ELR (cell line): ENCODE measurements around the gene ST14.

Source experiments
- DNase-seq: peaks from one replicate; pipeline ENCODE4 v3.0.0-alpha.2; 2015; ENCODE audit warnings: low read depth

The ST14 gene

GRCh38 chr11:130159657-130160497 is at the start of gene ST14:
ST14 (plus strand) TSS chr11:130159782; CDS start chr11:130159980, 198 bp downstream.
- no peak for DNase-seq

DNA sequence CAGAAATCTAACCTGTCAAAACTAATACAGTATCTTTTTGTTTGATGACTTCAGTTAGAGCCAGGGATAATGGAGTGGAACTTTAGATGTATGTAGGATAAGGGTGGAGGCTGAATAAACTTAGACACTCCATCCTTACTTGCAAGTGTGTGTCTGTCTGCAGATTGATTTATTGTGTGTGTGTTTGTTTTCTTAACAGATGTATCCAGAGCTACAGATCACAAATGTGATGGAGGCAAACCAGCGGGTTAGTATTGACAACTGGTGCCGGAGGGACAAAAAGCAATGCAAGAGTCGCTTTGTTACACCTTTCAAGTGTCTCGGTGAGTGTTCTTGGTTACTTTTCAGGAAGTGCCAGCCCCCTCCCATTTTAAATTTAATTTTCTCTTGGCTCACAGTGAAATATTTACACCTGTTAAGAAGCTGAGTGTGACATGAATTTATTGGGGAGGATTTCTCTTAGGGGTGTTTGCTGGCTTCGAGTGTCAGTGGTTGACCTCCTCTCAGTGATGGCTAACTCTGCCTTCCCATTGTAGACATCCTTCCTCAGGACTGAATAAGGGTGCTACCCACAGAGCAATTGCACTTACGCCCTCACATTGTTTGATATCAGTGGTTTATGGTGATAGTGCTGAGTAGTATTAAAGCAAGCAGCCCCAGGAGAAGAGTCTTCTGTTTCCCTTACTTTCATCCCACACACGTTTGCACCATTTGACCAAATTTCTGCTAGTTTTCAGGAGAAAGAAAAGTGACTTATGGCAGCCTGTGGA is 49.1 kb upstream of the ST14 start:
- no peak for DNase-seq

DNA sequence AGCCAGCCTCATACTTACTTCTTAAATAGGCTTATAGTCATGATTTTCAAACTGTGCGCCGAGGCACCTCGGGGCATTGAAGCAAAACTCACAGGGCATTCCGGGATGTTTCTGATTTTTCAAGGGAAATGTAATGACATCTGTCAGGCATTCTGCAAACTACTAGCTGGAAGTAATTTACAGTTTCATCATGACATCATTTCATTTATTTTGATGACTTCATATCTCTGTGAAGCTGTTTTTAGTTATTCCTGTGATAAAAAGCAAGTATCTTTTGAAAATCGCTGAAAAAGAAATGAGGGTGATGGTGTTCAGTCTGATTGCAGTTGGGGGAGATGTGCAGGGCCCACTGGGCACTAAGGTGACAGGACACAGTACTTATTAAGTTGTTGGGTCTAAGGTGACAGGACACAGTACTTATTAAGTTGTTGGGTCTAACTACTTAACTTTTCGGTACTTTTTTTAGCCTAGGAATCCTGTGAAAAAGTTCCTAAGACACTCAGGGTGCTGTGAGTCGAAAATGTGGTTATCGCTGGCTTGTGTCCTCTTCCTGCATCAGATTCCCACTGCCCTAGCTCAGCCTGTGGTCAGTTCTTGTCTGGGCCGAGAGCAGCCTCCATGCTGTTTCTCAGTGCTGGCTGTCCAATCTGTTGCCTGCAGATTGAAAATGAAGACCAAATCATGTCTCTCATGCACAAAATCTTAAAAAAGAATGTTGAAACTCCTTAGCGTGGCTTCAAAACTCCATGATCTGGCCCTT is 47.3 kb upstream of the ST14 start:
- no peak for DNase-seq

DNA sequence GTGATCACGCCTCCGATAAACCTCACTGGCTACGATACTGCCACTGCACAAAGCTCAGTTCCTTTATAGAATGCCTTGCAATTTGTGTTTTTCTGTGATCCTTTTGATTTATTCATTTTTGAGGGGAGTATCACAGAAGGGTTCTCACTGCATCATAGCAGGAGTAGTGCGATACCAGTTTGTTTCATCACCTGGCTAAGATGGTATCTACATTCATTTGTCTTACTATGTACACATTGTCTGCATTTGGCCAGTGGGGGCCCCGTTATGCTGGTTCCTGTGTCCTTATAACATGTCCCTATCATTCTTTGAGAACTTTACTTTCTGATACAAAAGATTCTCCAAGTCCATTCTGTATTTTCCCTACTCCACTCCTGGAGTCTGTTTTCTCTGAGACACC is 45.3 kb upstream of the ST14 start:
- DNase-seq, result no peak

DNA sequence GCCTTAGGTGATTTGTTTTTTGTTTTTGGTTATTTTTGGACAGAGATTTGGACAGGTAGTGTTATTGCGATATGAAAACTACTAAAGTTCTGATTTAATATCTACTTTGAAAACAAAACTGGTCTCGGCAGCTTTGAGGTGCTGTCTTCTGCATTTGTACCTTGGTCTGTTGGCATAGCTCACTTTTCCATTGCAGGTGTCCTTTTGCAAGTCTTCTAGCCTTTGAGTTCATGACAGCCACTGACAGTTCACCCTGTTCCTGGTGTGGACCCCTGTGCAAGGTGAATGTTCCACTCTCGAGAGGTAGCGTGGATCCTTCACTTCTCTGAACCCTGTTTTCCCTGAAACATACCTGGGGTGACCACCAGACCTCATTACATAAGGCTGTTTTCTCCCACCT is 44.9 kb upstream of the ST14 start:
- DNase-seq, result no peak

DNA sequence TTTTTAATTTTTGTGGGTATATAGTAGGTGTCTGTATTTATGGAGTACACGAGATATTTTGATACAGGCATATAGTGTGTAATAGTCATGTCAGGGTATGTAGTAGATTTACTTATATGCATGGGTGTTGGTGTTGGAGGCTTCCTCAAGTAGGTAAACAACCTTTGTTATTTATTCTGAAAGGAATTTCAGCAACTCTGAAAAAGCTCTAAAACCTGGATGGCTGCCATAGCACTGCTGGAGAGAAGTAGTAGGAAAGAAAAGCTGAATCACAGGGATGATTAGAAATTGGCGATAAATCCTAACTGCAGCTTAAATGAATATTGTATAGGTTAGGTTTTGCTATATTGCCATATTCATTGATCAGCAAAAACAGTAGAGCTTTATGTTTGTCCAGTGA is 44.4 kb upstream of the ST14 start:
- DNase-seq, result peak; percentile 23

- no peak for DNase-seq
These were observed 41.4 kb upstream of the ST14 start for GRCh38 chr11:130118165-130118564.

DNA sequence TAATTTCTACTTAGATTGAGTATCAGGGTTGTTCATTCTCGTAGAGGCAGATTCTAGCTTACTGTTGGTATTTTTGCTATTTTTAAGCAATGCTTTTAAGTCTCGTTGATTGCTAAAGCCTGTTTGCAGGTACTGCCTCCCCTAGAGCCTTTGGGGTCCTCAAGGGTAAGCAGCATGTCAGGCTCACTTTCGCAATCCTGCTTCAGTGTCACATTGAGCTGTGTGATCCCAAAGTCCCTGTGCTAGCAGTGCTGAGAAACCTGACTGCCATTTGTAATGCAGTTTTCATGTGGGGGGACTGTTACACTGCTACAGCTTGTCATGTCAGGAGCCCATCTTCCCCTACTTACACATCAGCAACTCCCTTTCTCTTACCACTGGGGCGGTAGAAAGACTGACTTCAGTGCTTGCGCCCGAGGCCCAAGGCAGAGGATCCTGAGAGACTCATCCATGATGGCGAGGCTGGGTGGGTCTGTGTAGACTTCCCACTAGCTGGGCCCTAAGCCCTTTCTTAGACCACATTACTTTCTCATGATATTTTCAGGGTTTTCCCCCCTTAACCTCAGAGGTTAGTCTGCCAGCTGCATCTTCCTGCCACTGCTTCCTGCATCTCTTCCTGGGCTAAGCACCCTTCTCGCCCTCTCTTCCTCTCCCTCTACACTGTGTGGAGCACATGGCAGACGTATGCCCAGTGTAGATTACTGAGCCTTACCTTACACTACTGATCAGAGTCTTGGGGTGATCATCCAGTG is 40.8 kb upstream of the ST14 start:
- no peak for DNase-seq

DNA sequence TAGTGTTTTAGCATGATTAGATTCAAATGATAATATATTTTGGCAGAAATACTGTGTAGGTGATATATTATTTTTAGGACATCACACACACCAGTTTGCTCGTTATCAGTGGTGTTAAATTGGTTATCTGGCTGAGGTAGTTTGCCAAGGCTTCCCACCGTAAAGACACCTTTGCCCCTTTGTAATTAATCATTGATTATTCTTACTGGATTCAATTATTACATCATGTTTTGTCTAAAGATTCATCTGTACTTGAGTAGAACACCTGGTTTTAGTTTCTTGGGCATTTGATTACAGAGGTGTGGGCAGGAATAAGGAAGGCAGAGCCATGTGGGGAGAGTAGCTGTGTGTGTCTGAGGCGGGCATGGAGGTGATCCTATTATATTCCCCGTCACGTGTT is 39.5 kb upstream of the ST14 start:
- DNase-seq, result no peak

GRCh38 chr11:130121445-130121978 is 38.1 kb upstream of the ST14 start:
- DNase-seq, result peak; percentile 90

- DNase-seq, result peak; percentile 82
These were observed 37.4 kb upstream of the ST14 start for GRCh38 chr11:130122141-130122575.

- DNase-seq, result no peak
These were observed 36.1 kb upstream of the ST14 start for GRCh38 chr11:130123414-130124040.

DNA sequence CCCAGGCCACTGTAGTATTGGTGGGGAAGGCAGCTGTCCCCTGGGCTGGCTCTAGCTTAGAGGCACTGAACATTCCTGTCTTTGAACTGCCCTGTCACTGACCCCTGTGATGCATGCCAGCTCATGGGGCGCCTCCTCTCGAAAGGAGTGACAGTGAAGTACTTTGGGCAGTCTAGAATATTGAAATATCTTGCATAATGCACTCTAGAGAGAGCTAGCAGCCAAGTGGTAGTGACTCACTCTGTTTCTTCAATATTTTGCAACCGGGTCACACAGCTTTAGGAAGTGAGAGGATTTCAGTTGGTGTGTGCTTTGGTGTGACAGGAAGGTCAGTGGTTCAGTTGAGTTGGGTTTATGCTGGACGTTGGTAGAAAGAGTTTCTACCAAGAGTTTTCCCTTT is 35.5 kb upstream of the ST14 start:
- DNase-seq, result peak; percentile 91

DNA sequence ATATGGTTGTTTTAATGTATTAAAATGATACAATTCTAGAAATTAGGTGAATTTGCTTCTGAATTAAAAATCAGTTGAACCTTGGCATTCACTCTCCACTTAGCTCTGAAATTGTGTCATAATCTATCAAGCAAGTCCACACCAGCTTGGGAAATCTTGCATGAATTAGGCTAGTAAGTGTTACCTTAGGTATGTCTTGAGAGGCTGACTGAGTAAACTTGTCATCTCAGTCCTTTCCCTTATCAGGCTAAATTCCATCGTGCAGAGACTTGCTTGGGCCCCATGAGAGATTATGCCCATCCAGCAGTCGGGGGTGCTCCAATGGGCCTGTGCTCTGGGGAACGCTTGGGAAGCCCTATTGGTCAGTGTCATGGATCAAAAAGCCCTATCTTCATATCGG is 33.9 kb upstream of the ST14 start:
- no peak for DNase-seq

GRCh38 chr11:130126516-130126915 is 33.1 kb upstream of the ST14 start:
- DNase-seq, result no peak

GRCh38 chr11:130127509-130127908 is 32.1 kb upstream of the ST14 start:
- DNase-seq, result no peak

- DNase-seq, result no peak
These were observed 31.0 kb upstream of the ST14 start for GRCh38 chr11:130128626-130129025.

- no peak for DNase-seq
These were observed 29.7 kb upstream of the ST14 start for GRCh38 chr11:130129922-130130321.

DNA sequence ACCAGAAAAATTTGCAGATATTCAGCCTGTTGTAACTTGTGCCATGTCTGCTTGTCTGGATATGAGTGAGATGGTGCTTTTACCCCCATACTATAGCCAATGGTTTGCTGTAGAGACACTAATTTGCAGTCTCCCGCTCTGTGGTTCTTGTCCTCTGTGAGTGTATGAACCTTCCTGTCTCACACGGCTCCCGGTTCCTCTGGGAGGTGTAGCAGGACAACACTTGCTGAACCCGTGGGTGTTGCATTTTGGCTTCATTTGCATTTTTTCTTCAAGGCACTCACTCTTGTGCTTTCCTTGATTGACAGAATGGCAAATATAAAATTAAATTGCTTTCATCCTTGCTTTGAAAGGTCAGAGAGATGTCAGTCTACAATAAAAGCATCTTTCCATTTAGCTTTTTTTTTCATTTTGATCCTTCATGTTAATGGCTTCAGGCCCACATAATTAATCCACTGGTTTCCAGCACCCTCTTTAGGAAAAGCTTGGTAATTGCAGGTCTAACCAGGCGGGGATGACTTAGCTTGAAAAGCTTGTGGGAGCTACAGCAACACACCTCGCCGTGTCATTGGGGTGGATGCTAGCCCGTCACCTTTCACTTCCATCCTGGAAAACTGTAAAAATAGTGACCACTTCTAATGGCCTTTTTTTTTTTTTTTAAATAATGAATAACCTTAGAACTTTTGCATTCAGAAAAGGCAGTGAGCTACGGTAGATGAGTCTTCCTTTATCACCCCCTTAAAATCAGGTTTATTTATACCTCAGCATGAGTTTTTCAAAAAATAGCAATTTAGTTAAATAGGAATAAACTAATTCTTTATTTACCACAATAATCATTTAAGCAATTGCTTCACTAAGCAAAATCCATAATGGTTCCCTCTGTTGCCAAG is 27.4 kb upstream of the ST14 start:
- peak; percentile 74 for DNase-seq

DNA sequence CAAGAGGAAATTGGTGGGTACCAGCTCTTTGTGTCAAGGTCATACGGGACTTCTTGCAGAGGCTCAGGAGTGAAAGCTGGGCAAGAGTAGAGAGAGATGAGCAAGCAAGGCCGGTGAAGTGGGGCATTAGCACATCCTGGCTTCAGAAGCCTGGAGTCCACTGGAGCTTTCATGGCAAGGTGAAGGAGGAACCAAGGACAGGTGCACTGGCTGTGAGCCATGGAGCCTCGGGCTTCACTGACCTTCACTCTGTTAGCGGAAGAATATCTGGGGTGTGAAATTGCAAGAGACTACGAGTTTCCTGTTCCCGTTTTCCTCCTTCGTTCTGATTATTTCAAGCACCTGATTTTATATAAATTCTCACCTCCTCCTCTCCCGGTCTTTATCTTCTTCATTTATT is 25.9 kb upstream of the ST14 start:
- DNase-seq, result no peak
